ENCODE results near the gene GPN2. TPM values are rescaled to one million over a fixed set of nuclear protein-coding genes. Genes with fewer than 3 reads are reported as not detected.

The GPN2 gene
- total RNA-seq = 10 to 100 TPM; 54.8 to 55.5 TPM

DNA sequence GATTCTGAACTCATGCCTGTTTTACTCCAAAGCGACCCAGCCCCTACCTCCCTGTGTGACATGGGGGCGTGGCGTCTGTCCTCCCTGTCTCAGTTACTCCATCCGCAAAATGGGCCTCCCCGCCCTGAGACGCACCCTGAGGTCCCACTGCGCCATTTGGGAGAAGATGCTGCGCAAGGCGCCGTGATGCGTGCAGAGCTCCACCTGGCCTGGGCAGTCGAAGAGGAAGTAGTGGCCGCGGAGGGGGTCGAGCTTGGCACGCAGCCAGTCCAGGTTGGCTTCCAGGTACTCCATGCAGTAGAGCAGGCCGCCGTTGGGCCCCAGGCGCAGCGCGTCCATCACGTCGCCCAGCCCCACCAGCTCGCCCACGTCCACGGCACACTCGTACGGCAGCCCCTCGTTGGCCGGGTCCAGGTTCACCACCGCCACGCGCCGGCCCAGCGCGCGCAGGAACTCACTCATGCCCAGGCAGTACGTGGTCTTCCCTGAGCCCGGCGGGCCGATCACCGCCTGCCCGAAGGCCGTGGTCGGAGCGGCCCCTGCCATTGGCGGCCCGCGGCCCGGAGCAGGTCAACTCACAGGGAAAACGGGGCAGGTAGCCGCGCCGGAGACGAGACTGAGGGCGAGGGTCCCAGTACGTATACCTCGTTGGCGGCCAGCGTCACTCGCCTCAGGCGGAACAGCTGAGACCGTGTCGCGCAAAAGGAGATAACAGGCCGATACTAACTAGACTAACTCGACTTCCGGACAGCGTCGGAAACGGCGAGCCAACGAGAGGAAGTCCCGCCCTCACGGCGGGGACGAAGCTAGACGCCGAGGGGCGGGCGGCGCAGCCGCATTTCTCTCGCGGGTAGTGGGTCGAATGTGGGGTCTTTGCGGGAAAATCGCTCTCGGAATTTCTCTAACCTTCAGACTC lies at the start of gene GPN2:
TSS of gene GPN2 (minus strand) at position 733 of the 916 bp plus-strand sequence. CDS start at position 546, 187 bp downstream.
- H3K36me3 Mint-ChIP-seq (ENCODE audit: insufficient read depth in 2 of 2) = peaks cover 18 to 20% of the 10 kb centered on the region in 2 donors
- peak; percentile 98 for ATAC-seq (replicated peaks in 1 of 2)

GRCh38 chr1:26938659-26939025 lies 48.6 kb upstream of the GPN2 start:
- H3K9me3 Mint-ChIP-seq = no peaks in the 10 kb centered on the region
- no peaks in the 10 kb centered on the region for H3K27me3 Mint-ChIP-seq (ENCODE audit: low read depth)
- H3K4me3 Mint-ChIP-seq = no peak overlapping the region
- DNase-seq (no peak), ATAC-seq (replicated peaks in 1 of 2) (no peak)
- peaks cover 2 to 16% of the 10 kb centered on the region in 2 donors for H3K36me3 Mint-ChIP-seq (ENCODE audit: insufficient read depth in 2 of 2)
- H3K4me1 Mint-ChIP-seq (ENCODE audit: low read depth) = no peaks in the 10 kb centered on the region
- H3K27ac Mint-ChIP-seq = no peak overlapping the region

More for the DNA sequence above, at the start of gene GPN2:
- Mint-ChIP-seq H3K9me3 (no peaks in the 10 kb centered on the region), H3K27ac (peak within 1 kb of the TSS; percentile 92), H3K27me3 (ENCODE audit: low read depth) (no peaks in the 10 kb centered on the region), H3K4me3 (peak within 1 kb of the TSS; percentile 93), H3K4me1 (ENCODE audit: low read depth) (peaks cover 37% of the 10 kb centered on the region)
- peak; percentile 85 for DNase-seq

DNA sequence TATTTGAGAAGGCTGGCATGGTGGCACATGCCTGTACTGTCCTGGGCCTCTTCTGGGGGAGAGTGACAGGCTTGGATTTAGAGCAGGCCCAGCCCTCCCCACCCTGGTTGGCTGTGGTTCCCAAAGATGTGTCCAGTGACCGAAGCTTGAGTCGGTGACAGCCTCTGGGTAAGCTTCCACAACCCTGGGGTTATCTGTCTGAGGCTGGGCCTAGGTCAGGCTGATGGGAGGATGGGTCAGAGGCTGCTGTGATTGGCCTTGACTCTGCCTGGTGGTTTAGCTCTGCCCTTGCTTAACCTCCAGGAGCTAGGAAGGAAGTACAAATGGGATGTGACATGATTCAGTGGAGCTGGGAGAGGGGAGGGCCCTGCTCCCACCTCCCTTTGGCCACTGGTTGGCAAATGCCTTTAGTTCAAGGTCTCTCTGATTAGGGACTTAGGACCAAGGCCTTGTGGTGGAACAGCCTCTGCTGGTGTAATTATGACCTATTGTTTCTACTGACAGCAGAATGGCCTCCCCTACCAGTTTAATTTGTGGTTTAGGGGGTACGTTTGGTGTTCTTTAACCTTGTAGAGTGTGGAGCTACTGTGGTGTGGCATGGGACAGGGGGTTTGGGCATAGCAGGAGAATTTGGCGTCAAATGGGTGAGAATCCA lies 48.0 kb upstream of the GPN2 start:
- Mint-ChIP-seq H3K4me1 (ENCODE audit: low read depth) (no peaks in the 10 kb centered on the region), H3K4me3 (no peak overlapping the region), H3K27me3 (ENCODE audit: low read depth) (no peaks in the 10 kb centered on the region), H3K9me3 (no peaks in the 10 kb centered on the region), H3K27ac (no peak overlapping the region), H3K36me3 (ENCODE audit: insufficient read depth in 2 of 2) (peaks cover 2 to 15% of the 10 kb centered on the region in 2 donors)
- DNase-seq (no peak), ATAC-seq (replicated peaks in 1 of 2) (no peak)

DNA sequence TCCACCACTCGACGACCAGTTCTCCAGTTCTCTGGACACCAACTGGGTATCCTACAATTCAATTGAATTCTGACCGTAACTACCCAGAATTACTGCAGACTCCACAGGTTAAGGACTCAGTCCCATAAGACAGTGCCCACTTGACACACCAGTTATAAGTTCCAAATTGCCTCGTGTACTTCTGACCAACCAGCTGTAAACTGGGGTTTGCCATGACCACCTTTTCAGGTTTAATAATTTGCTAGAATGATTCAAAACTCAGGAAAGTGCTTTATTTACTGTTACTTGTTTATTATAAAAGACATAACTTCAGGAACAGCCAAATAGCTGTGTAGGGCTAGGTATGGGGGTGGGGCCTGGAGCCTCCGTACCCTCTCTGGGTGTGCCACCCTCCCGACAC lies 46.7 kb upstream of the GPN2 start:
- Mint-ChIP-seq H3K36me3 (ENCODE audit: insufficient read depth in 2 of 2) (peaks cover 0 to 15% of the 10 kb centered on the region in 2 donors), H3K27ac (no peak overlapping the region), H3K9me3 (no peaks in the 10 kb centered on the region), H3K4me1 (ENCODE audit: low read depth) (no peaks in the 10 kb centered on the region), H3K4me3 (no peak overlapping the region), H3K27me3 (ENCODE audit: low read depth) (no peaks in the 10 kb centered on the region)
- DNase-seq (no peak), ATAC-seq (replicated peaks in 1 of 2) (no peak)

GRCh38 chr1:26932531-26932930 lies 42.4 kb upstream of the GPN2 start:
- Mint-ChIP-seq H3K27me3 (ENCODE audit: low read depth) (no peaks in the 10 kb centered on the region), H3K4me1 (ENCODE audit: low read depth) (no peaks in the 10 kb centered on the region), H3K9me3 (no peaks in the 10 kb centered on the region), H3K27ac (no peak overlapping the region), H3K36me3 (ENCODE audit: insufficient read depth in 2 of 2) (peaks cover 0 to 24% of the 10 kb centered on the region in 2 donors), H3K4me3 (no peak overlapping the region)
- ATAC-seq (replicated peaks in 1 of 2) = no peak
- DNase-seq = no peak

- Mint-ChIP-seq H3K4me3 (peak overlapping the region; percentile 93), H3K4me1 (ENCODE audit: low read depth) (peaks cover 51% of the 10 kb centered on the region), H3K36me3 (ENCODE audit: insufficient read depth in 2 of 2) (peaks cover 13 to 25% of the 10 kb centered on the region in 2 donors), H3K9me3 (no peaks in the 10 kb centered on the region), H3K27me3 (ENCODE audit: low read depth) (no peaks in the 10 kb centered on the region), H3K27ac (peak overlapping the region; percentile 90)
- DNase-seq = no peak
- no peak for ATAC-seq (replicated peaks in 1 of 2)
Measured at GRCh38 chr1:26923711-26924110, 33.6 kb upstream of the GPN2 start.

- DNase-seq (no peak), ATAC-seq (replicated peaks in 1 of 2) (no peak)
- peaks cover 13 to 20% of the 10 kb centered on the region in 2 donors for H3K36me3 Mint-ChIP-seq (ENCODE audit: insufficient read depth in 2 of 2)
- H3K9me3 Mint-ChIP-seq = no peaks in the 10 kb centered on the region
- H3K4me1 Mint-ChIP-seq (ENCODE audit: low read depth) = peaks cover 51% of the 10 kb centered on the region
- peak overlapping the region; percentile 84 for H3K27ac Mint-ChIP-seq
- peak overlapping the region; percentile 93 for H3K4me3 Mint-ChIP-seq
- H3K27me3 Mint-ChIP-seq (ENCODE audit: low read depth) = no peaks in the 10 kb centered on the region
Measured at GRCh38 chr1:26922901-26923300, 32.8 kb upstream of the GPN2 start.

DNA sequence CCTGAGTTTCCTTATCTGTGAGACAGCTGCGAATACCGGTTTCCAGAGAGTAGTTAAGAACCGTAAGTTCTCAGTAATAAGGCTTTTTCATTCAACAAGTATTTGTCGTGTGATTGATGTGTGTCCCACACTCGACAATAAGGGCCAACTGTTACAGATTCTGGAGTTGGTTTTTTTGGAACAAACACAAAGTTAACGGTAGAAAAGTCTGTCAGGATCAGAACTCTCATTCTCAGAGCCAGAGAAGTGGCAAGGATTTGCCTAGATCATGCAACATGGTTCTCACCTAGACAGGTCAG lies 32.3 kb upstream of the GPN2 start:
- H3K27me3 Mint-ChIP-seq (ENCODE audit: low read depth) = no peaks in the 10 kb centered on the region
- H3K27ac Mint-ChIP-seq = peak overlapping the region; percentile 84
- peaks cover 13 to 20% of the 10 kb centered on the region in 2 donors for H3K36me3 Mint-ChIP-seq (ENCODE audit: insufficient read depth in 2 of 2)
- no peak for ATAC-seq (replicated peaks in 1 of 2)
- H3K4me3 Mint-ChIP-seq = peak overlapping the region; percentile 93
- no peaks in the 10 kb centered on the region for H3K9me3 Mint-ChIP-seq
- DNase-seq = no peak
- peaks cover 51% of the 10 kb centered on the region for H3K4me1 Mint-ChIP-seq (ENCODE audit: low read depth)

GRCh38 chr1:26921540-26922430 lies 31.7 kb upstream of the GPN2 start, which contains the start of gene NUDC:
Gene NUDC, plus strand, starts transcription at chr1:26921743. Its CDS starts 106 bp downstream, at chr1:26921849.
- Mint-ChIP-seq H3K27me3 (ENCODE audit: low read depth) (no peaks in the 10 kb centered on the region), H3K9me3 (no peaks in the 10 kb centered on the region), H3K4me1 (ENCODE audit: low read depth) (peaks cover 46% of the 10 kb centered on the region), H3K27ac (peak within 1 kb of the TSS; percentile 84), H3K4me3 (peak within 1 kb of the TSS; percentile 93), H3K36me3 (ENCODE audit: insufficient read depth in 2 of 2) (peaks cover 10 to 17% of the 10 kb centered on the region in 2 donors)
- peak; percentile 97 to 98 for DNase-seq
- peak; percentile 96 for ATAC-seq (replicated peaks in 1 of 2)

GRCh38 chr1:26921126-26921539 lies 31.1 kb upstream of the GPN2 start:
- peaks cover 43% of the 10 kb centered on the region for H3K4me1 Mint-ChIP-seq (ENCODE audit: low read depth)
- H3K9me3 Mint-ChIP-seq = no peaks in the 10 kb centered on the region
- H3K36me3 Mint-ChIP-seq (ENCODE audit: insufficient read depth in 2 of 2) = peaks cover 9 to 11% of the 10 kb centered on the region in 2 donors
- no peak for DNase-seq
- ATAC-seq (replicated peaks in 1 of 2) = peak; percentile 51 to 53
- peak overlapping the region; percentile 93 for H3K4me3 Mint-ChIP-seq
- no peaks in the 10 kb centered on the region for H3K27me3 Mint-ChIP-seq (ENCODE audit: low read depth)
- peak overlapping the region; percentile 82 for H3K27ac Mint-ChIP-seq

DNA sequence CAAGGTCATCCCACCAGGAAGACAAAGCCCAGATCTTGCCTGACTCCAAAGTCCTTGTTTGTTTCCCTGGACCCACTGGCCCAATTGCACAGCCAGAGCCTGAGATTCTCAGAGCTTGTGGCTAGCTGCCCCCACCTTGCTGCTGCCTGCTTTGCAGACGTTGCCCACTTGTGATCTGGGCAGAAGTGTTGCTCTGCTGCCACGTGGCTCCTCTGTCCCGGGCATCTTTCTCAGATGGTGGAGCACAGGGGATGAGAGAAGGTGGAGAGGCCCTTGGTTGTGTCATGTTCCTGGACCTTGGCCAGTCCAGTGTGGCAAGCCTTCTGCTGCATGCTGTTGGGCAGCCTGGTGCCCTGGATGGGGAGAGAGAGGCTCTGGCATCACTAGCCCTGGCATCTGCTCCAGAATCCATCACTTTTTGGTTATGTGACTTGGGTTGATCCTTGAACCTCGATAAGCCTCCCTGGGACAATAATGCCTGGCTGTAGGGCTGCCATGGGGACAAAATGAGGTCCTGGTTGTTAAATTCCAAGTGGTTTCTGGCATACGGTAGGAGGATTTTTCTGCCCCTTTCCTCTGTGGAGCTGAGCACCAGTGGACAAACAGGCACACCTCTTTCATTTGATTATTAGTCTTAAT lies 25.2 kb upstream of the GPN2 start:
- Mint-ChIP-seq H3K27me3 (ENCODE audit: low read depth) (no peaks in the 10 kb centered on the region), H3K4me3 (no peak overlapping the region), H3K27ac (no peak overlapping the region), H3K36me3 (ENCODE audit: insufficient read depth in 2 of 2) (no peaks in the 10 kb centered on the region), H3K9me3 (no peaks in the 10 kb centered on the region), H3K4me1 (ENCODE audit: low read depth) (peaks cover 8% of the 10 kb centered on the region)
- DNase-seq = no peak
- no peak for ATAC-seq (replicated peaks in 1 of 2)

- H3K4me1 Mint-ChIP-seq (ENCODE audit: low read depth) = no peaks in the 10 kb centered on the region
- no peaks in the 10 kb centered on the region for H3K9me3 Mint-ChIP-seq
- H3K4me3 Mint-ChIP-seq = no peak within 1 kb of the TSS
- no peak within 1 kb of the TSS for H3K27ac Mint-ChIP-seq
- H3K27me3 Mint-ChIP-seq (ENCODE audit: low read depth) = no peaks in the 10 kb centered on the region
- no peaks in the 10 kb centered on the region for H3K36me3 Mint-ChIP-seq (ENCODE audit: insufficient read depth in 2 of 2)
- ATAC-seq (replicated peaks in 1 of 2) (no peak), DNase-seq (no peak)
Measured at GRCh38 chr1:26913754-26914619, 23.9 kb upstream of the GPN2 start, which contains the start of gene NR0B2. Gene NR0B2, minus strand, starts transcription at chr1:26913975. Its CDS starts 35 bp downstream, at chr1:26913940.

All from activated T-cell treated with anti-CD3 and anti-CD28 coated beads, Interleukin-2, amount 50 U/mL, for 72 hours (primary cell).